Astrocyte of the cerebellum (primary cell): ENCODE data around the gene ETFA.

Source experiments
- DNase-seq: peaks from one replicate; pipeline ENCODE4 v3.0.0-alpha.2; 2011; ENCODE audit warnings: low read depth
- H3K4me3 ChIP-seq: 2 replicates; pipeline ENCODE4 v1.5.1; 2011; ENCODE audit warnings: mild to moderate bottlenecking, low read depth, low read length, moderate library complexity
- CTCF ChIP-seq: IDR thresholded peaks from 2 replicates; pipeline ENCODE4 v1.5.1; 2012; ENCODE audit warnings: low read length, low read depth, moderate library complexity, mild to moderate bottlenecking; ENCODE audit errors: missing control alignments
- in situ Hi-C: cut with HindIII; loops from 2 replicates; pipeline ENCODE4 v1.10.0; 2017; ENCODE audit warnings: low sequenced_read_pairs

Gene ETFA

GRCh38 chr15:76340198-76340802, 29.0 kb upstream of the ETFA start:
- no peak for DNase-seq
- H3K4me3 ChIP-seq, result no peak overlapping the region
- TF ChIP-seq CTCF, result no peak
- in situ Hi-C loops, result no loop called here

- no peak for TF ChIP-seq CTCF
- no peak for DNase-seq
- in situ Hi-C loops, result no loop called here
- H3K4me3 ChIP-seq, result no peak overlapping the region
Observed at GRCh38 chr15:76339305-76340197, 28.3 kb upstream of the ETFA start.

- no peak for TF ChIP-seq CTCF
- in situ Hi-C loops, result no loop called here
- DNase-seq, result no peak
- H3K4me3 ChIP-seq, result no peak overlapping the region
Observed at GRCh38 chr15:76338486-76339304, 27.4 kb upstream of the ETFA start.

- DNase-seq, result no peak
- in situ Hi-C loops, result no loop called here
- no peak for TF ChIP-seq CTCF
- no peak overlapping the region for H3K4me3 ChIP-seq
Observed at GRCh38 chr15:76337696-76338485, 26.6 kb upstream of the ETFA start.

- in situ Hi-C loops, result no loop called here
- H3K4me3 ChIP-seq, result no peak overlapping the region
- TF ChIP-seq CTCF, result no peak
- no peak for DNase-seq
Observed at GRCh38 chr15:76337059-76337695, 25.9 kb upstream of the ETFA start.
